Activated naive CD4-positive, alpha-beta T cell treated with anti-CD3 and anti-CD28 coated beads for 36 hours (primary cell): Measurements from ENCODE around the gene EYA3. TPM values are rescaled to one million over a fixed set of nuclear protein-coding genes. Genes with fewer than 3 reads are reported as not detected.
A peak's percentile ranks its signal among the peaks of the same experiment; 100 is the strongest.

Source experiments
- CTCF ChIA-PET: fragments of 350-600 bp; sonication (Branson Sonifier 250); formaldehyde crosslinking; loops from one replicate; lab custom pipeline; 2021; ENCODE audit warnings: antibody characterized with exemption; lab: Charles Lee
- DNase-seq: peaks from one replicate; pipeline ENCODE4 v3.0.0-alpha.2; 2020
- H3K27ac Mint-ChIP-seq: one replicate; pipeline ENCODE4 v1.8.0; 2021; ENCODE audit warnings: mild to moderate bottlenecking, mixed read lengths
- H3K27me3 Mint-ChIP-seq: one replicate; pipeline ENCODE4 v1.8.0; 2021; ENCODE audit warnings: low read depth, mixed read lengths
- H3K36me3 Mint-ChIP-seq: one replicate; pipeline ENCODE4 v1.8.0; 2021; ENCODE audit warnings: low read depth, mixed read lengths
- H3K4me1 Mint-ChIP-seq: one replicate; pipeline ENCODE4 v1.8.0; 2021; ENCODE audit warnings: low read depth, mixed read lengths
- H3K4me3 Mint-ChIP-seq: one replicate; pipeline ENCODE4 v1.8.0; 2021; ENCODE audit warnings: mild to moderate bottlenecking, moderate library complexity, mixed read lengths
- H3K9me3 Mint-ChIP-seq: one replicate; pipeline ENCODE4 v1.8.0; 2021; ENCODE audit warnings: mixed read lengths
- intact Hi-C: fragments of 100-400 bp; cut with micrococcal nuclease; formaldehyde crosslinking; loops from one replicate; pipeline ENCODE4 v1.15.1; 2023
- total RNA-seq, 2 experiments: library from RNA; stranded (reverse); gene quantifications; one replicate each; pipeline ENCODE4 v1.2.3, GENCODE V29; 2021

EYA3 gene
- total RNA-seq, 2 experiments from 2014 or later = 25.4 to 25.9 TPM

GRCh38 chr1:28062806-28063205, 25.6 kb downstream of the EYA3 start:
- Mint-ChIP-seq H3K9me3 (no peaks in the 10 kb centered on the region), H3K36me3 (peaks cover 6% of the 10 kb centered on the region), H3K27ac (peak overlapping the region; percentile 36), H3K27me3 (no peaks in the 10 kb centered on the region), H3K4me3 (no peak overlapping the region), H3K4me1 (peaks cover 57% of the 10 kb centered on the region)
- intact Hi-C loops = no loop called here
- CTCF ChIA-PET = interaction anchor here (0.7 kb wide), 1 partner anchor 515 kb away, joined by 3 read pairs; no protein-coding TSS in a partner anchor
- DNase-seq = peak; percentile 52

- Mint-ChIP-seq H3K4me3 (no peak overlapping the region), H3K36me3 (peaks cover 4% of the 10 kb centered on the region), H3K9me3 (no peaks in the 10 kb centered on the region), H3K27me3 (no peaks in the 10 kb centered on the region), H3K4me1 (peaks cover 62% of the 10 kb centered on the region), H3K27ac (peak overlapping the region; percentile 53)
- CTCF ChIA-PET = interaction anchor here (1.0 to 2.4 kb wide), 2 partner anchors 32 to 301 kb away, joined by 3 to 12 read pairs; no protein-coding TSS in a partner anchor
- intact Hi-C loops = loop anchor here (10.0 kb wide), 1 partner anchor 916 kb away; no protein-coding TSS in a partner anchor
- DNase-seq = no peak
Observed at GRCh38 chr1:28058971-28059878, 29.2 kb downstream of the EYA3 start.

GRCh38 chr1:28058168-28058567, 30.2 kb downstream of the EYA3 start:
- no peak overlapping the region for H3K27ac Mint-ChIP-seq
- H3K4me3 Mint-ChIP-seq = no peak overlapping the region

DNA sequence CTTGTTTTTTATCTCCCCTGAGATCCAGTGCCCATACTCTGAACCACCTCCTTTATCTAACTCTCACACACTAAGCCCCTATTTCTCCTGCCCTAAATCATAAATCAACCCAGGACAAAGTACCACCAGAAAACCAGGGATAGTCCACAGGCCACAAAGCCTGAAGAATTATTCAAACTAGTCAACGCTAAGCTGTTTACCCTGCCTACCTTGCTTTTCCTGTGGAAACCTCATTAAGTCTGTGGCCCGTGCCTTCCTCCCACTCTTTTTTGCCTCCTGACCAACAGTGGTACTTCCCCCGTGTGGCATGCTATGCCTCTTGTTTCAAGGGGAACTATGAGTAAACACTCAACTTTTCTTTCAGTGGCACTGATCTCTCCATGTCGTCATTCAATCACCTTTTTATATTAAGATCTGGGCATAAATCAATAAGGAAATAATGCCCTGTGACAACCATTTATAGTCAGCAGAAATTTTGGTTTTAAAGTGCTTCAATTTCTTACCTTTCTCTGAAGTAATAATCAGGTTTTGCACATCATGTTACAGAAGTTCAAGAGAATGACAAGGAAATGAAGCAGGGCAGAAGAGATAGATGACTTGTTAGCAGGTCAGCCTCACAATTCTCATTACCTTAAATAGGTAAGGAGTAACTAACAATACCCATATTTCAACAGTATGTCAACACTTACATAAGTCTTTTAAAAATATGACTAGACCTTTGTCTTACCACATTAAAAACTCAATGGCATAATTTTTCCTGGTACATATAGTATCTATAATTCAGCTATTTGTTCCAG, 32.1 kb downstream of the EYA3 start:
- Mint-ChIP-seq H3K4me1 (peaks cover 45% of the 10 kb centered on the region), H3K27me3 (no peaks in the 10 kb centered on the region), H3K27ac (peak overlapping the region; percentile 59), H3K9me3 (no peaks in the 10 kb centered on the region), H3K4me3 (no peak overlapping the region), H3K36me3 (peaks cover 12% of the 10 kb centered on the region)
- intact Hi-C loops = loop anchor here (1.0 to 10.0 kb wide), 4 partner anchors 32 to 918 kb away; partner anchors contain the start of gene EYA3
- CTCF ChIA-PET = no interaction called here
- DNase-seq = peak; percentile 85

More at GRCh38 chr1:28058168-28058567, 30.2 kb downstream of the EYA3 start:
- CTCF ChIA-PET = interaction anchor here (2.4 kb wide), 1 partner anchor 33 kb away, joined by 12 read pairs; no protein-coding TSS in a partner anchor
- no peak for DNase-seq
- intact Hi-C loops = loop anchor here (10.0 kb wide), 1 partner anchor 917 kb away; no protein-coding TSS in a partner anchor
- no peaks in the 10 kb centered on the region for H3K27me3 Mint-ChIP-seq
- H3K4me1 Mint-ChIP-seq = peaks cover 59% of the 10 kb centered on the region
- H3K36me3 Mint-ChIP-seq = peaks cover 4% of the 10 kb centered on the region
- H3K9me3 Mint-ChIP-seq = no peaks in the 10 kb centered on the region

- H3K27ac Mint-ChIP-seq = no peak overlapping the region
- H3K36me3 Mint-ChIP-seq = peaks cover 23% of the 10 kb centered on the region
- DNase-seq = no peak
- no peak overlapping the region for H3K4me3 Mint-ChIP-seq
- no peaks in the 10 kb centered on the region for H3K27me3 Mint-ChIP-seq
- CTCF ChIA-PET = no interaction called here
- H3K9me3 Mint-ChIP-seq = no peaks in the 10 kb centered on the region
- H3K4me1 Mint-ChIP-seq = peaks cover 14% of the 10 kb centered on the region
- intact Hi-C loops = loop anchor here (10.0 kb wide), 1 partner anchor 924 kb away; no protein-coding TSS in a partner anchor
Observed at GRCh38 chr1:28050776-28051175, 37.6 kb downstream of the EYA3 start.

DNA sequence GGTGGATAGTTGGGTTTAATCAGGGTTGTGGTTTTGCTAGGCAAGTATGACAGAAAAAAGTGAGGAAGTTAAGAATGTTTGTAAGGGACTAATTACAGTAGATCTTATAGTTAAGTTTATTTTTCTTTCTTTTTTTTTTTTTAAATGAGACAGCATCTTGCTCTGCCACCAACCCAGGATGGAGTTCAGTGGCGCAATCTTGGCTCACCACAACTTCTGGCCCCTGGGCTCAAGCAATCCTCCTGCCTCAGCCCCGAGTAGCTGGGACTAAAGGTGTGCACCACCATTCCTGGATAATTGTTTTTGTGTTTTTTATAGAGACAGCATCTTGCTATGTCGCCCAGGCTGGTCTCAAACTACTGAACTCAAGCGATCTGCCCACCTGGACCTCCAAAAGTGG, 41.7 kb downstream of the EYA3 start:
- Mint-ChIP-seq H3K4me3 (no peak overlapping the region), H3K27ac (no peak overlapping the region), H3K9me3 (no peaks in the 10 kb centered on the region), H3K27me3 (no peaks in the 10 kb centered on the region), H3K36me3 (peaks cover 19% of the 10 kb centered on the region), H3K4me1 (peaks cover 6% of the 10 kb centered on the region)
- intact Hi-C loops = no loop called here
- CTCF ChIA-PET = no interaction called here
- no peak for DNase-seq

DNA sequence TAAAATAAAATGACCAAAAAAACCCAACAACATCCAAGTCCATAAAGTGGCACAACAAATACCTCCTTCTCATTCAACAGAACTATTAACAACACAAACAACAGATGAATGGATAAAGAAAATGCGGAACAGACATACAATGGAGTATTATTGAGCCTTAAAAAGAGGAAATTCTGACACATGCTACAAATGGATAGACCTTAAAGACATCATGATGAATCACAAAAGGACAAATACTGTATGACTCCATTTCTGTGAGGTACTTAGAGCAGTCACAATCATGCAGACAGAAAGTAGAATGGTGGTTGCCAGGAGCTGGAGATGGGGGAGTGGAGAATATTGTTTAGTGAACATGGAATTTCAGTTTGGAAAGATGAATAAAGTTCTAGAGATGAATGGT, 42.6 kb downstream of the EYA3 start:
- Mint-ChIP-seq H3K36me3 (peaks cover 17% of the 10 kb centered on the region), H3K4me1 (peaks cover 6% of the 10 kb centered on the region), H3K4me3 (no peak overlapping the region), H3K27ac (no peak overlapping the region), H3K27me3 (no peaks in the 10 kb centered on the region), H3K9me3 (no peaks in the 10 kb centered on the region)
- DNase-seq = no peak
- CTCF ChIA-PET = no interaction called here
- intact Hi-C loops = no loop called here

GRCh38 chr1:28044399-28044798, 44.0 kb downstream of the EYA3 start:
- Mint-ChIP-seq H3K27me3 (no peaks in the 10 kb centered on the region), H3K4me3 (no peak overlapping the region), H3K9me3 (no peaks in the 10 kb centered on the region), H3K27ac (no peak overlapping the region), H3K4me1 (peaks cover 6% of the 10 kb centered on the region), H3K36me3 (peaks cover 19% of the 10 kb centered on the region)
- intact Hi-C loops = loop anchor here (5.0 kb wide), 1 partner anchor 52 kb away; no protein-coding TSS in a partner anchor
- DNase-seq = no peak
- CTCF ChIA-PET = no interaction called here

- Mint-ChIP-seq H3K4me1 (no peaks in the 10 kb centered on the region), H3K4me3 (no peak overlapping the region), H3K9me3 (no peaks in the 10 kb centered on the region), H3K27me3 (no peaks in the 10 kb centered on the region), H3K36me3 (peaks cover 22% of the 10 kb centered on the region), H3K27ac (no peak overlapping the region)
- intact Hi-C loops = no loop called here
- DNase-seq = no peak
- CTCF ChIA-PET = no interaction called here
Observed at GRCh38 chr1:28039341-28039740, 49.1 kb downstream of the EYA3 start.

DNA sequence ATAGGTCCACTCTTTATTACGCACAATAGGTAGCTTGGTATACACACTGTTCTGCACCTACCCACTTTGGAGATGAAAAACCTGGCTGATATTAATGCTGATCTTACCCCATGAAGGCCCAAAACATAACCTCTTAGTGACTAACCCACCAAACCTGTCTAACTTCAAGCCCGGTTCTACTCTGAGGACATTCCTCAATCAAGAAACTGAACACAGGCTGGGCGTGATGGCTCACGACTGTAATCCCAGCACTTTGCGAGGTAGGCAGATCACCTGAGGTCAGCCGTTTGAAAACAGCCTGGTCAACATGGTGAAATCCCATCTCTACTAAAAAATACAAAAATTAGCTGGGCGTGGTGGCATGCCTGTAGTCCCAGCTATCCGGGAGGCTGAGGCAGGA, 50.5 kb downstream of the EYA3 start:
- CTCF ChIA-PET = interaction anchor here (0.6 kb wide), 1 partner anchor 28 kb away, joined by 3 read pairs; no protein-coding TSS in a partner anchor
- peaks cover 22% of the 10 kb centered on the region for H3K36me3 Mint-ChIP-seq
- H3K27ac Mint-ChIP-seq = no peak overlapping the region

GRCh38 chr1:28037206-28037605, 51.2 kb downstream of the EYA3 start:
- no peaks in the 10 kb centered on the region for H3K27me3 Mint-ChIP-seq
- DNase-seq = no peak
- intact Hi-C loops = no loop called here
- H3K36me3 Mint-ChIP-seq = peaks cover 21% of the 10 kb centered on the region
- CTCF ChIA-PET = interaction anchor here (0.5 to 1.0 kb wide), 2 partner anchors 11 to 77 kb away, joined by 3 to 4 read pairs; no protein-coding TSS in a partner anchor
- H3K9me3 Mint-ChIP-seq = no peaks in the 10 kb centered on the region
- H3K4me3 Mint-ChIP-seq = no peak overlapping the region
- H3K27ac Mint-ChIP-seq = no peak overlapping the region
- no peaks in the 10 kb centered on the region for H3K4me1 Mint-ChIP-seq

More for the DNA sequence above, 50.5 kb downstream of the EYA3 start:
- Mint-ChIP-seq H3K27me3 (no peaks in the 10 kb centered on the region), H3K9me3 (no peaks in the 10 kb centered on the region), H3K4me3 (no peak overlapping the region), H3K4me1 (no peaks in the 10 kb centered on the region)
- intact Hi-C loops = no loop called here
- no peak for DNase-seq

GRCh38 chr1:28036431-28036830, 52.0 kb downstream of the EYA3 start:
- Mint-ChIP-seq H3K9me3 (no peaks in the 10 kb centered on the region), H3K4me1 (no peaks in the 10 kb centered on the region), H3K36me3 (peaks cover 19% of the 10 kb centered on the region), H3K27ac (no peak overlapping the region), H3K27me3 (no peaks in the 10 kb centered on the region), H3K4me3 (no peak overlapping the region)
- intact Hi-C loops = no loop called here
- DNase-seq = peak; percentile 8
- CTCF ChIA-PET = interaction anchor here (1.0 kb wide), 1 partner anchor 12 kb away, joined by 3 read pairs; no protein-coding TSS in a partner anchor
